DND-41 (cell line): ENCODE results near the gene GPC6.

Experiments used
- EZH2 ChIP-seq: IDR thresholded peaks from 3 replicates; pipeline ENCODE4 v1.6.1; 2012; ENCODE audit warnings: borderline replicate concordance, low read depth, mild to moderate bottlenecking, moderate library complexity, low read length, inconsistent platforms; ENCODE audit not compliant: severe bottlenecking
- TF ChIP-seq, protein P1 (sequence below): IDR thresholded peaks from 2 replicates; pipeline ENCODE4 v1.5.1; 2012; ENCODE audit warnings: borderline replicate concordance, low read length, moderate library complexity, mild to moderate bottlenecking; ENCODE audit not compliant: poor library complexity, severe bottlenecking; ENCODE audit errors: extremely low read depth

DNA sequence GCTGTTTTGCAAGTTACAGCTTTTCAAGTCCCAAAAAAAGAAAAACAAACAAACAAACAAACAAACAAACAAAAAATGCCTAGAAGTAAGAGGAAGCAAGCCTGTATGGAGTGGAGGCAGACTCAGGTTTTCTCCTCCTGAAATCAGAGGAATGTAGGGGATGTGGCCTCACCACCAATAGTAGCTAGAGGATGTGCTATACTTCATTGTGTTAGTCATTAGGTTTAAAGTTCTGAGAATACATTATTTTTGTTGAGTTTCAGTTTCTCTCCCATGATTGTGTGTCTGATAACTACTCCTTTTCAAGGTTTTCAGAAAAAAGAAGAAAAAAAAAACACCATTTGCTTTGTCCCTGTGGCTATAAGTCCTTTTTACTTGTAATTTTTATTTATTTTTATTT lies 524.5 kb downstream of the GPC6 start:
- TF ChIP-seq, protein P1, sequence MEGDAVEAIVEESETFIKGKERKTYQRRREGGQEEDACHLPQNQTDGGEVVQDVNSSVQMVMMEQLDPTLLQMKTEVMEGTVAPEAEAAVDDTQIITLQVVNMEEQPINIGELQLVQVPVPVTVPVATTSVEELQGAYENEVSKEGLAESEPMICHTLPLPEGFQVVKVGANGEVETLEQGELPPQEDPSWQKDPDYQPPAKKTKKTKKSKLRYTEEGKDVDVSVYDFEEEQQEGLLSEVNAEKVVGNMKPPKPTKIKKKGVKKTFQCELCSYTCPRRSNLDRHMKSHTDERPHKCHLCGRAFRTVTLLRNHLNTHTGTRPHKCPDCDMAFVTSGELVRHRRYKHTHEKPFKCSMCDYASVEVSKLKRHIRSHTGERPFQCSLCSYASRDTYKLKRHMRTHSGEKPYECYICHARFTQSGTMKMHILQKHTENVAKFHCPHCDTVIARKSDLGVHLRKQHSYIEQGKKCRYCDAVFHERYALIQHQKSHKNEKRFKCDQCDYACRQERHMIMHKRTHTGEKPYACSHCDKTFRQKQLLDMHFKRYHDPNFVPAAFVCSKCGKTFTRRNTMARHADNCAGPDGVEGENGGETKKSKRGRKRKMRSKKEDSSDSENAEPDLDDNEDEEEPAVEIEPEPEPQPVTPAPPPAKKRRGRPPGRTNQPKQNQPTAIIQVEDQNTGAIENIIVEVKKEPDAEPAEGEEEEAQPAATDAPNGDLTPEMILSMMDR: no peak
- no peak for TF ChIP-seq EZH2
